Measurements from ENCODE around the gene CCNA2.
A peak's percentile ranks its signal among the peaks of the same experiment; 100 is the strongest.

The CCNA2 gene

GRCh38 chr4:121800961-121801714, 22.5 kb downstream of the CCNA2 start, which contains the start of gene EXOSC9:
Gene EXOSC9 (plus strand): TSS chr4:121801323. CDS start chr4:121801425, 102 bp downstream.
- peak; percentile 38 to 72 for DNase-seq

GRCh38 chr4:121800638-121800960, 23.1 kb downstream of the CCNA2 start:
- no peak for DNase-seq

GRCh38 chr4:121799867-121800501, 23.7 kb downstream of the CCNA2 start:
- DNase-seq = no peak

GRCh38 chr4:121799208-121799823, 24.4 kb downstream of the CCNA2 start:
- DNase-seq = no peak

GRCh38 chr4:121796283-121796682, 27.4 kb downstream of the CCNA2 start:
- DNase-seq = no peak

GRCh38 chr4:121794505-121795188, 29.0 kb downstream of the CCNA2 start:
- no peak for DNase-seq

- no peak for DNase-seq
Measured at GRCh38 chr4:121792966-121793365, 30.7 kb downstream of the CCNA2 start.

- no peak for DNase-seq
Measured at GRCh38 chr4:121791481-121791880, 32.2 kb downstream of the CCNA2 start.

- DNase-seq = no peak
Measured at GRCh38 chr4:121790976-121791375, 32.7 kb downstream of the CCNA2 start.

GRCh38 chr4:121789960-121790829, 33.5 kb downstream of the CCNA2 start:
- peak in 1 of 2 experiments; percentile 25 for DNase-seq

GRCh38 chr4:121789455-121789854, 34.2 kb downstream of the CCNA2 start:
- DNase-seq = no peak

- no peak for DNase-seq
Measured at GRCh38 chr4:121788896-121789295, 34.8 kb downstream of the CCNA2 start.

- no peak for DNase-seq
Measured at GRCh38 chr4:121786221-121786620, 37.5 kb downstream of the CCNA2 start.

GRCh38 chr4:121785479-121785878, 38.2 kb downstream of the CCNA2 start:
- no peak for DNase-seq

- DNase-seq = peak in 1 of 2 experiments; percentile 43
Measured at GRCh38 chr4:121784975-121785374, 38.7 kb downstream of the CCNA2 start.

GRCh38 chr4:121784401-121784800, 39.3 kb downstream of the CCNA2 start:
- DNase-seq = no peak

GRCh38 chr4:121783210-121783609, 40.5 kb downstream of the CCNA2 start:
- DNase-seq = no peak

GRCh38 chr4:121778991-121779628, 44.6 kb downstream of the CCNA2 start:
- no peak for DNase-seq

GRCh38 chr4:121777625-121778024, 46.1 kb downstream of the CCNA2 start:
- DNase-seq = no peak

GRCh38 chr4:121776610-121777401, 46.9 kb downstream of the CCNA2 start:
- no peak for DNase-seq

- no peak for DNase-seq
Measured at GRCh38 chr4:121773883-121774282, 49.8 kb downstream of the CCNA2 start.

Data from SW 1271 (cell line).